ENCODE results near the gene GCNT1. TPM values are rescaled to one million over a fixed set of nuclear protein-coding genes. Genes with fewer than 3 reads are reported as not detected.
"Not testable (repeated sequence)": the region's sequence is repeated elsewhere in the genome, so short reads cannot be mapped to it uniquely, and the experiment has no call there.

GCNT1 gene
- total RNA-seq, 1 donor from 2014 or later = 9.9 TPM

DNA sequence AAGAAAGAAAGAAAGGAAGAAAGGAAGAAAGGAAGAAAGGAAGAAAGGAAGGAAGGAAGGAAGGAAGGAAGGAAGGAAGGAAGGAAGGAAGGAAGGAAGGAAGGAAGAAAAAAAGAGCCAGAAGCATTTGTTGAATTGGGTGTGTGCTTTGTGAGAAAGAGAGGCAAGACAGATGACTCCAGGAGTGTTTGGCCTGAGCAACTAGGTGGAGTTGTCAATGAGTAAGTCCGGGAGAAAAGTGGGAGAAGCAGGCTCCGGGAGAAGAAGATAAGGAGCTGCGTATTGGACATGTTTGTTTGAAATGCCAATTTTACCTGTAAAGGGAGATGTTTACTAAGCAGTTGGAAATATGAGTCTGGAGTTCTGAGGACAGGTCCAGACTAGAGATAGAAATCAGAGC lies 15.1 kb upstream of the GCNT1 start:
- no peak for DNase-seq (ENCODE audit: low spot score)

DNA sequence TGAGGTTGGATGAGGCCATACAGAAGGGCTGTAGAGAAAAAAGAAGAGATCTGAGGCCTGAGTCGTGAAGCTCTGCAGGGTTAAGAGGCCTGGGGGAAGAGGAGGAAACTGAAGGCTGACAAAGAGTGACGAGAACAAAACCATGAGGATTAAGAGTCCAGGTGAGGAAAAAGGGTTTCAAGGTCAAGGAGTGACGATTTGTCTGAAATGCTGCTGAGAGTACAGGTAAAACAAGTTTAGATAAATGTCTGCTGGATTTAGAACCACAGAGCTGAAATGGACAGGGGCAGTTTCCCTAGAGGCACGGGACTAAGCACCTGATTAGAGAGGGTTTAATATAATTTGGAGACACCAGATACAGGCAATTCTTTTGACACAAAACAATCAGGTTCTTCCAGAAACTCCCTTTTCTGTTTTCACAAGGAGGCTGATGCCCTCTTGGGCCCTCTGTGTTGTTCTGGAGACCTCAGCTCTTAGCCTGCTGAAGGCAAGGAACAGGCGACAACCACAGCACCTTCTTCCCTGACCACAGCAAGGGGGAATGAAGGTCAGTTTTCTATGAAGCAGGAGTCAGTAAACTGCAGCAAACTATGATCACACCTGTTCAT lies 14.6 kb upstream of the GCNT1 start:
- no peak for DNase-seq (ENCODE audit: low spot score)

DNA sequence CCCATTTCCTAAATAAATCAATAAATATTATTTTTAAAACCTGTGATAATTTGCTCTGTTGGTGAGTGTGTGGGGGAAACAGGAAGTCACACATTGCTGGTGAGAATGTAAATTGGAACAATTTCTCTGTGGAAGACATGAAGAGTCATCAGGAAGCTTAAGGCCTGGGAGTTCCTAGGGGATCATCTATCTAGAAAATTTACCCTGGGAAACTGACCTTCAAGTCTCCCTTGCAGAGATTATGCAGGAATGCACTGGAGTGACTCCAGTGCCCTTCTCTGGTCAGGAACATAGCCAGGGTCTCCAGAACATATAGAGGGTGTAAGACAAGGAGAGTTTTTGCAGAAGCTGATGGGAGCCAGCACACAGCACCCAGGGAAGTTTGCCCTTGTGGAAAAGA lies 13.0 kb upstream of the GCNT1 start:
- no peak for DNase-seq (ENCODE audit: low spot score)

DNA sequence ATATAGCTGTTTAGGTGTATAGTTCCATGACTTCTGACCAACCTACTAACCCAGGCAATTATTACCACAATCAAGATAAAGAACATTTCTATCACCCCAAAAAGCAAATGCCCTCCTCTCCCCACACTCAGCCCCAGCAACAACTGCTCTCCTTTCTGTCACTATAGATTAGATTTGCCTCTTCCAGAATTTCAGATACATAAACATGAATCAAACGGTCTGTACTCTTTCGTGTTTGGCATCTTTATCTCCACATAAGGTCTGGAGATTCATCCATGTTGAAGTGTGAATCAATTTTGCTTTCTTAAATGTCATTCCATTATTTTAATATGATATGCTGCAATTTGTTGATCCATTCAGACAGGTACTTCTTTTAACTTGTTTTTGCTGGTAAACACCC lies 10.5 kb upstream of the GCNT1 start:
- DNase-seq (ENCODE audit: low spot score) = no peak

DNA sequence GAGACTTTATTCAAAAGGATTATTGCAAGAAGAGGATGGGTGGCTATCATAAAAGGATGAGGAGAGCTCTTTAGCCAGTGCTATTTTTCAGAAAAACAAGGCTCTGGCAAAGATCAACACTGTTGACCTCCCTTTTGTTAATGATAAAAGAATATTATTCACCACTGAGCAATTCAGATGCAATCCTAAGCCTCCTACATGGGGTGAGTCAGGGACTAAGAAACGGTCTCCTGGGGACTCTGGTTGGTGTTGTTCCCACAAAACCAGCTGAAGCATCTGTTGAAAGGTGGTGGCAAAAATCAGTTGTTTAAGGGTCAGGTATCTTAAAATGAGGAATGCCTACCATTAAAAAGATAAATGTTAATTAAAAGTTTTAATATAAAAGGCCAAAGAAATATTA lies 7.7 kb upstream of the GCNT1 start:
- DNase-seq (ENCODE audit: low spot score) = no peak

DNA sequence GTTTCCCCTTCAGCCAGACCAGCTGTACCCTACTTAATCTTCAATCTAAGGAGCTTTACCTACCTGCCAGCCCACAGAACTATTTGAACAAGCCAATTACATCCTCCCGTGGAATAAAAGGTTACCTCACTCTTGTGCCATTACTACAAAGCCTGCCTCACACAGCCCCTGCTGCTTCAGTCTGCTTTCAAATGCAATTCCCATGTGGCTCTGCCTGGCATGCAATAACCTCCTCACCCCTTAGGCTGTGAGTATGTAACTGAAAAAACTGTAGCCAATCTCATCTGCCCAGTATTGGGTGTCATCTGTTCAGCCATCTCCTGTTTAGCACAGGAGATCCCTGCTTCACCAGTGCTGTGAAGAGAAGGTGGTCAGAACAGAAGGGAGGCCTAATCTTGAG lies 6.1 kb upstream of the GCNT1 start:
- no peak for DNase-seq (ENCODE audit: low spot score)

DNA sequence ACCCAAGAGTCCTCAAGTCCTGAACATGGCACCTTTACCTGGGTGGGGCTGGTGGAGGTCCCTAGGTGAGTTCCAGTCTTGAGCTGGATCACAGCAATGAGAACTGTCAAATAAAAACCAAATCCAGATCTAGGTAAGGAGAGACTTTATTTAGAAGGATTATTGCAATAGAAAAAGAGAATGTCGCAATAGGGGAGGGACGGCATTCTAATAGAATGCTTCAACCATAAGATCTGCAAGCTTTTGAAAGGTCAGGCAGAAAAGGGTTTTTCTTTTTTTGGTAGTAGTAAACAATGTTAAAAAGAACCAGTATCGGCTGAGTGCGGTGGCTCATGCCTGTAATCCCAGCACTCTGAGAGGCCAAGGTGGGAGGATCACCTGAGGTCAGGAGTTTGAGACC lies 5.2 kb upstream of the GCNT1 start:
- no peak for DNase-seq (ENCODE audit: low spot score)

DNA sequence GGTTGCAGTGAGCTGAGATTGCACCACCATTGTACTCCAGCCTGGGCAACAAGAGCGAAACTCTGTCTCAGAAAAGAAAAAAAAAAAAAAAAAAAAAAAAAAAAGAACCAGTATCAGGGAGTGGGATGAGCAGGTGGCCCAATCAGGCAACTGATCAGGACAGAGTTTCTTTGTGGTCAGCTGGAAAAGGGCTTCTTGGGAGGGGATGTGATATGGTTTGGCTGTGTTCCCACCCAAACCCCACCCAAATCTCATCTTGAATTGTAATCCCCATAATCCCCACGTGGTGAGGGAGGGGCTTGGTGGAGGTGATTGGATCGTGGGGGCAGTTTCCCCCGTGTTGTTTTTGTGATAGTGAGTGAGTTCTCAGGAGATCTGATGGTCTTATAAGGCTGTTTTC lies 4.7 kb upstream of the GCNT1 start:
- no peak for DNase-seq (ENCODE audit: low spot score)

DNA sequence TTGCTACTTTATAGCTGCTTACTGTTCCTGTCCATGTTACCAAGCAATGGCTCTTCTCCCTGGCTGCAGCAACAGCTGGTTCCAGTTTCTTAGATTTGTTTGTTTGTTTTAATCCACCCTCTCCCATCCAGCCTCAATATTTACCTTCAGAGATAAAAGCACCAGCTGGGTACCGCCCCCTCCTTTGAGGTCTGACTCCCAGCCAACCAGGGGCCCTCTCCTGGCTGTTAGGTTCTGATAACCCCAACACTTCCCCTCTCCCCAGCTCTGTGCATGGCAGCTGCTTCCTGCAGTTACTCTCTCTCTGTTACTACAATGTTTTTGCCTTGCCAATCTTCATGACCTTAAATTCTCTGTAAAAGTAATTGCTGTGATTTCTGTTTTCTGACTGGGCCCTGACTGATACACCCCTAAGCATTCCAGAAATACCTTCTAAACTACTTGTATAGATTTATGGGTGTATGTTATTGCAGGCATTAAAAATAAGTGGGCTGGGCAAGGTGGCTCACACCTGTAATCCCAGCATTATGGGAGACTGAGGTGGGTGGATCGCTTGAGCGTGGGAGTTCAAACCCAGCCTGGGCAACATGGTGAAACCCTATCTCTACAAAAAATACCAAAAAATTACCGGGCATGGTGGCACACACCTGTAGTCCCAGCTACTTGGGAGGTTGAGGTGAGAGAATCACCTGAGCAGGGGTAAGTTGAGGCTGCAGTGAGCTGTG lies 2.6 kb upstream of the GCNT1 start:
- no peak for DNase-seq (ENCODE audit: low spot score)

DNA sequence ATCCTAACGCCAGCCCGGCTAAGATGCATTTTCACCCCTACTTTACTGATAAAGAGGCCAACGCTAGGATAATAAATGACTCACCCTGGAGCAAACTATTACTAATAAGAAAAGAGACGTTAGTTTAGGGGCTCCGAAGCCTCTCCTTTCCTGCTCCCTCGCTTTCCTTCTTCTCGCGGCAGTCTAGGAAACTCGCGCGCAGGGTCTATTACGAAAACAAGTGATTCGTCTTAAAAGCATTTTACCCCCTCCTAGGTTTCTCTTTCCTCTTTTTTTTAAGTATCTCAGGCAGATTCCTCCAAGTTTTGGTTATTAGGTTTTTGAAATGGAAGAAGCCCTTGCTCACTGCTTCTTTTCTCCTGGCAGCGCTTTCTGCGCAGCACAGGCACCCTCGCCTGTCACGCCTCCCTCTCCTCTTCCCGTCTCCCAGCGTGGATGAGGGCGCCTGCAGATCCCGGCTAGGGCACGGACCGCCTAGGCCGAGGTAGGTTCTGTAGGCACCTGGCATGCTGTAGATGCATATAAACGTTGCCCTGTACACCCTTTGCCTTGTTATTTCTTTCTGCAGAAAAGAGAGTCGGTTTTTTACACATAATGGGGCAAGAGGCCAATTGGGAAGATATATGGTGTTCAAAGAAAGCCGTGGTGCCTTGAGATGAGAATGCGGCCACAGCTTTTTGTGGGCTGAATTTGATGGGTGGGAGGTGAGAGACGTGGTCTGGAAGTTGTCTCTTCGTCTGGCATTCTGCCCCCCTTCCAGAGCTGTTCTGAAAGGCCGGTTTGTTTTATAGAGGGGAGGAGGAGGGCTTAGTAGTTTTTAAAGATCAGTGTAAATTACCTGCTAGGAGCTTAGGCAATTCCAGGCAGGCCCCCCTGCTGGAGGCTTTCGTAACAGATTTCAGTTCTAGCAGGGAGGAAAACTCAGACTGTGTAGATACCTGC lies 983 bp downstream of the GCNT1 start:
- DNase-seq (ENCODE audit: low spot score) = no peak

DNA sequence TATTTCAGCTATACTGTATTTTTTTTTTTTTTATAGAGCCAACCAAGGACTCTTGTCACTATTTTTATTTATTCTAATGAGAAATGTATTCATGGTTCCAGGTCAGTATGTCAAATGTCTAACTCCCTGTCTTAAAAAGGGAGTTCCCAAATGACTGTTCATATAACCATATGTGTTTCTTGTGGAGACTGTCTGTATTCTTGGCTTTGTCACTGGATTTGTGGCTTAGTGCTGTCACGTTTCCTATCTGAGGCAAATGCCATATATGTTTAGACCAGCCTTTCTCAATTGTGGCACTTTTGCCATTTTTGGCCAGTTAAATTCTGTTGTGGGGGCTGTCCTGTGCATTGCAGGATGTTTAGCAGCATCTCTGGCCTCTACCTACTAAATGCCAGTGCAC lies 3.1 kb downstream of the GCNT1 start:
- DNase-seq (ENCODE audit: low spot score) = no peak

DNA sequence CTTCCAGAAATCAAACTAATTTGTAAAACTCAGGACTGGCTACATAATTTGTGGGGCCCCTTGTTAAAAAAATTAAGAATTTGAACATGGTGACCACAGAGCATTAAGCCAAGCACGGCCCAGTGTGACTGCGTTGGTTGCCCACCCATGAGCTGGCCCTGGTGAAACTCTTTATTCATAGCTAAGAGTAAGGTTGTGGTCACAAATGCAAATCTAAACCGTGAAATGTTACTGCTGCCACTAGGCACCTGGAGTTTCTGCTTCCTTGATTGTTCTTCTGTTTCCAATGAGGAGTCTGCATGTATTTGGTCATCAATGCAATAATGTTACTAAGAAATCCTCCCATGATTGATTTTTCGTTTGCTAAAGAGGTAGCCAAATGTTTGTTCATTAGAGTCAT lies 4.2 kb downstream of the GCNT1 start:
- DNase-seq (ENCODE audit: low spot score) = no peak

DNA sequence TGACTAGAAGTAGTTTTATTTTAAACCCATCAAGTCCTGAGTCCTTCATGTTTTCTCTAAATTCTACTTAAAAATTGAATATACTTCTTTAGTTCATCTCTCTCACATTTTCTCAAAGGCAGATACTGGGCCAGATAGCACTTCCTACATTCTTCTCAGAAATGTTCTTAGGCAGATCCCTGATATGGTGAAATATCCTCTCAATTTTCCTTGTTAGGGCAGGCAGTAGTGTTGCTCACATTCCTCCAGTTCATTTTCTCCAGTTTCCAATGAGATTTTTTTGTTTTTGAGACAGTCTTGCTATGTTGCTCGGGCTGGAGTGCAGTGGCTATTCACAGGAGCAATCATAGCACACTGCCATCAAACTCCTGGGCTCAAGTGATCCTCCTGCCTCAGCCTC lies 5.7 kb downstream of the GCNT1 start:
- no peak for DNase-seq (ENCODE audit: low spot score)

DNA sequence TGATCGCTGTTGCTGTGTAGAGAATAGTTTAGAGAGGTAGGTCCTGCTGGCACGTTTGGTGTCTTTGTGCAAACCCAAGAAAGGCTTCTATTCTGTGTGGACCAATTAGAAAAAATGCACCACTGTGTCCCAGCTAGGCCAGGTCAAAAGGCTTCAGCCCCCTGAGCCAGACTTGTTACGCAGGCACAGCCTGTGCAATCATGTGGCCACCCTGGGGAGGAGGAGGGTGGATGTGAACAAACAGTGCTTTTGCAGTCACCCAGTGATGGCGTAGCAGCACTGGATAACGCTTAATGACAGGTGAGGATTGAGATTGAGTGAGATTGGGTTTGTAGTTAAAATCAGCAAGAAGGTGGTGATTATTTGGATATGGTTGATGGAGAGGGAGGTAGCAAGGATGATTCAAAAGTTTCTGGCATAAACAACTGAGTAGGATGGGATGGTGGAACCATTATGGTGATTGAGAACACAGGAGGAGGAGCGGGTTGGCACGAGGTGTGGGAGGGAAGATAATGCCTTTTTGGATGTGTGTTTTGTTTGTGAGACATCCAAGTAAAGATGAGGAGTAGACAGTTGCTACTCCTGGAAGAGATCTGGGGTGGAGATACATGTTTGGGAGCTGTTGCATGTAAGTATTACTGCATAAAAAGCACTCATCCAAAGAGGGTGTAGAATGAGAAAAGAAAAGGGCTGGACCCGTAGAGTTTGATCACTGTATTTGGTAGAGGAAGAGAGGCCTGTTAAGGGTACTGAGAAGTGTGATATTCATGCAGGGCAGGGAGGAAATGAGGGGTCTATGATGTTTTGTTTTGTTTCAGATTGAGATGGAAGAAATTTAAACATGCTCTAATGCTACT lies 6.7 kb downstream of the GCNT1 start:
- no peak for DNase-seq (ENCODE audit: low spot score)

DNA sequence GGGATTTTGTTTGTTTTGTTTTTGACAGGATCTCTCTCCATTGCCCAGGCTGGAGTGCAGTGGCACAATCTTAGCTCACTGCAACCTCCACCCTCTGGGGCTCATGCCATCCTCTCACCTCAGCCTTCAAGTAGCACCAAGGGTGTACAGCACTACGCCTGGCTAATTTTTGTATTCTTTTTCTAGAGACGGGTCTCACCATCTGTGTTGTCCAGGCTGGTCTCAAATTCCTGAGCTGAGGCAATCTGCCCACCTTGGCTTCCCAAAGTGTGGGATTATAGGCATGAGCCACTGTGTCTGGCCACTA lies 7.3 kb downstream of the GCNT1 start:
- DNase-seq (ENCODE audit: low spot score) = no peak

DNA sequence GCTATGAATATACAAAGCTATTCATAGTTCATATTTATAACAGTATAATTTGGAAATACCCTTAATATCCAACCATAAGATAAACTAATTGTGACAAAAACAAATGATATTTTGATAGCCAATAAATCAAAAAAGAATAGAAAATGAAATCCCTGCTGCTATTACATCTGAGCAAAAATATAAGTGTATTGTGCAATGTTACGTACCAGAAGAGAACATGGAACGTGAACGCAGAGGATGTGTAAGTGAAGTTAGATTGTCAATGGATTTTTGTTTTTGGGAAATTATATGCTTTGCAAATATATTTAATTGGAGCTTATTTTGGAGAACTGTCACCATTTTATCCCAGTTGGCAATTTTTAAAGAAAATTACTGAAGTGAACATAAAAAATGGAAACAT lies 15.4 kb downstream of the GCNT1 start:
- no peak for DNase-seq (ENCODE audit: low spot score)

DNA sequence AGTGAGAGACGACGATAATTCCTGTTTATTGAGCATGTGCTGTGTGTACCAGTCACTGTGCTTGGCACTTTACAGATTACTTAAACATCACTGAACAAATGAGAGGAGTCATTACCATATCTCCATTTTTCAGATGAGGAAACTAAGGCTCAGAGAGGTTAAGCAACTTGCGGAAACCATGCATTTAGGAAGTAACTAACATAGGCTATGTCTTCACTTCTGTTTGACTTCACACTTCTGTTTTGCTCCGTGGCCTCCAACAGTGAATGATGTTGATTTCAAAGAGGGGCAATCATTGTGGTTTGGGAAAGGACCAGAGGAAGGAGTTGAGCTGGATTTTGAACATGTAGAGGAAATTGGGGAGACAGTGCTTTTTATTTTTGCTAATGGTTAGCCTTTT lies 16.7 kb downstream of the GCNT1 start:
- DNase-seq (ENCODE audit: low spot score) = no peak

DNA sequence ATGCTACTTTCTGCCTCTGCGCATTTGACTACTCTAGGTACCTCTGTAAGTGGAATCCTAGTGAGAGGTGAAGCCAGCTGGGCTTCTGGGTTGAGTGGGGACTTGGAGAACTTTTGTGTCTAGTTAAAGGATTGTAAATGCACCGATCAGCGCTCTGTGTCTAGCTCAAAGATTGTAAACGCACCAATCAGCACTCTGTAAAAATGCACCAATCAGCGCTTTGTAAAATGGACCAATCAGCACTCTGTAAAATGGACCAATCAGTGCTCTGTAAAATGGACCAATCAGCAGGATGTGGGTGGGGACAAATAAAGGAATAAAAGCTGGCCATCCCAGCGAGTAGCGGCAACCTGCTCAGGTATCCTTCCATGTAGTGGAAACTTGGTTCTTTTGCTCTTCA lies 18.8 kb downstream of the GCNT1 start:
- not testable (repeated sequence) for DNase-seq (ENCODE audit: low spot score)

DNA sequence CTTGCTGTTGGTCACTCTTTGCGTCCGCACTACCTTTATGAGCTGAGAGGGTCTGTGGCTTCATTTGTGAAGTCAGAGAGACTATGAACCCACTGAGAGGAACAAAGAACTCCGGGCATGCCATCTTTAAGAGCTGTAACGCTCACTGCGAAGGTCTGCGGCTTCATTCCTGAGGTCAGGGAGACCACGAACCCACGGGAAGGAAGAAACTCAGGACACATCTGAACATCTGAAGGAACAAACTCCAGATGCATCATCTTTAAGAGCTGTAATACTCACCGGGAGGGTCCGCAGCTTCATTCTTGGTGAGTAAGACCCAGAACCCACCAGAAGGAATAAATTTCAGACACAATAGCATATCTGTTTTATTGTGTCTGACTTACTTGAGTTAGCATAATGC lies 19.2 kb downstream of the GCNT1 start:
- DNase-seq (ENCODE audit: low spot score) = no peak

DNA sequence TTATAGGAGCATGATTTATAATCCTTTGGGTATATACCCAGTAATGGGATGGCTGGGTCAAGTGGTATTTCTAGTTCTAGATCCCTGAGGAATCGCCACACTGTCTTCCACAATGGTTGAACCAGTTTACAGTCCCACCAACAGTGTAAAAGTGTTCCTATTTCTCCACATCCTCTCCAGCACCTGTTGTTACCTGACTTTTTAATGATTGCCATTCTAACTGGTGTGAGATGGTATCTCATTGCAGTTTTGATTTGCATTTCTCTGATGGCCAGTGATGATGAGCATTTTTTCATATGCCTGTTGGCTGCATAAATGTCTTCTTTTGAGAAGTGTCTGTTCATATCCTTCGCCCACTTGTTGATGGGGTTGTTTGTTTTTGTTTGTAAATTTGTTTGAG lies 20.4 kb downstream of the GCNT1 start:
- not testable (repeated sequence) for DNase-seq (ENCODE audit: low spot score)

DNA sequence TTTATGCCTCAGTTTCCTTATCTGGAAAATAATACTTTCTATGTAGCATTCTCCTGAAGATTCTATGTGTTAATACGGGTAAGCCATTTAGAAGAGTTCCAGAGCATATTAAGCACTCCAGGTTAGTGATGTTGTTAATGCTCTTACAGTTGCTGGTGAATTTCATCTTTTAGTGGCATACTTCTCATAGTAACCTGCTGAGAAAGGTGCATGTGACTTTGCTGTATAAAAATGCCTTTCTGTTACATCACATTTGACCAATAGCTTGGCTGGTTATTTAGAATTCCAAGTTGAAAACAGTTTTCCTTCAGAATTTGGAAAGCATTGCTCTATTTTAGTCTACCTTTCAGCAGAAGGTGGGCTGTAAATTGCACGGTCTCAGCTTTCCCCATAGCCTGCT lies 27.2 kb downstream of the GCNT1 start:
- no peak for DNase-seq (ENCODE audit: low spot score)

Data from ureter (tissue), 1 donor.